Suppressor macrophage (primary cell): ENCODE measurements around the gene RUNX3.

Source experiments
- DNase-seq, 4 experiments: peaks; one replicate each; pipeline ENCODE4 v3.0.0-alpha.2; 2020 to 2022

RUNX3 gene

GRCh38 chr1:24963099-24963872 lies 33.2 kb upstream of the RUNX3 start:
- DNase-seq, result no peak

DNA sequence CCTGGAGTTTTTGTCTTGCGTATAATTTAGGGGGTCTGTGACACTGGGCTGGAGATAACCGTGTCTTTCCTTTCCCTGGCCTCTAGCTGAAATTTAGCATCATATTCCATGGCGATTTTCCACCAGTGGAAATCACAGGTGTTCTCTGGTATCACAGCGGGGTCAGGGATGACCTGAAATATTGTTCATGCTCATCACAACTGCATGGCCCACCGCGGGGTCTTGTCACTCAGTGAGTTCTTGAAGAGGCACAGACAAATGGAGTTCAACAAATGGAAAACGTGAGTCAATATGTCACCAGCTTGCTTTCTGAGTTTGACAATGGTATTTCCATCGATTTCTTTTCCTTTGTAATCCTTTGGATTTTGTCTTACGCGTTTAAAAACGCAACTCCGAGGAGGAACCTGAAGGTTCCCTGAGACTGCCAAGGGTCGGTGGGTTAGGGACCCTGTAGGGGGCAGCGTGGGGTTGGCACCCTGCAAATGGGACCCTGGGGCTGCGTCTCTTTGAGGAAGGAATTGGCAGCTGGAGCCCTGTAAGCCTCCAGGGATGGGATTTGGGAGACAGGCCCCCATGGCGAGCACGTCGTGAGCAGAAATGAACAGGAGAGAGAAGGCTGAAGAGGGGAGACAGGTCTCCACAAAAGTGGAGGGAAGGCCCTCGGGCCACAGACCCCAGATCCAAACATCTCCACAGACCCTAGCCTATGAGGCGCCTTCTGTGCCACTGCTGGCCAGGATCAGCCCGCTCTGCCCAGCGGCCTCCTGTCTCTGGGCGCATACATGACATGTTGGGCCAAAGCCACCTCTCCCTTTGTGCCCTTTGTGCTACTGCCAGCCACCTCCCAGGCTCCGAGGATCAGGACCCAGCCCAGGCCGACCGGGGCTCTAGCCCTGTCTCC lies 32.1 kb upstream of the RUNX3 start:
- no peak for DNase-seq

GRCh38 chr1:24961334-24961733 lies 31.3 kb upstream of the RUNX3 start:
- no peak for DNase-seq

GRCh38 chr1:24960071-24960801 lies 30.2 kb upstream of the RUNX3 start:
- DNase-seq, result no peak

GRCh38 chr1:24959623-24959975 lies 29.5 kb upstream of the RUNX3 start:
- no peak for DNase-seq

- no peak for DNase-seq
Measured at GRCh38 chr1:24958766-24959622, 28.9 kb upstream of the RUNX3 start.

- DNase-seq, result peak in 1 of 4 experiments; percentile 32
Measured at GRCh38 chr1:24957808-24958752, 28.0 kb upstream of the RUNX3 start.

DNA sequence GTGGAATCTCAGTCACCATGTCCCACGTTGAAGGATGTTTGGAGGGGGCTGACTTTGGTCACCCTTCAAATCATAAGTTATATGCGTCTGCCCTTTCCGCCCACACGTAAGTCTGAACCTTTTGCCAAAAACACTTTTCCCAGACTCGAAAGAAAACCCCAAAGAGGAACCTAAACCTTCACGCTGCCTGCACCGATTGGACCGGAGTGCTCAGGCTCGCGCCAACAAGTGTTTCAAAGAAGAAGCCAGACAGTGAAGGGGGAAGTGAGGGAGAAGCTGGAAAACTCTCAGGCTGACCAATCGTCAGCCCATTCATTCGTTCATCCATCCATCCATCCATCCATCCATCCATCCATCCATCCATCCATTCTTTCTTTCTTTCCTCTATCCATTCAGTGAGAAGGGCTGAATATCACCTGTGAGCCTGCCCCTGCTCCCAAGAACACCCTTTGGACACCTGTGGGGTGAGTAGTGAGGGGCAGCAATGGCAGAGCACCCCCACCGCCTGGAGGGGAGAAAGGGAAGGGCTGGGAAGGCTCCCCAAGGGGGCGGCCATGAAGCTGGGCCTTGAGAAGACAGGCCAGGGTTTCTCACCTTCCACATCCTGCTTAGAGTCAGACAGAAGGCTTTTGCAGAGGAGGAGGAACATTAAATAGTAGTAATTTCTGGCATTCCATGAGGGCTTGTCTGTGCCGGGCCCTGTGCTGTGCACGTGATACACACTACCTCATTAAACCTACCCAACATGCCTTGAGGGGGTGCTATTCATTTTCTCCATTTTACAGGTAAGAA lies 27.1 kb upstream of the RUNX3 start:
- peak; percentile 85 to 95 (median 90) for DNase-seq

GRCh38 chr1:24955779-24956365 lies 25.8 kb upstream of the RUNX3 start:
- DNase-seq, result peak in 1 of 4 experiments; percentile 37

- peak; percentile 72 to 89 (median 76) for DNase-seq
Measured at GRCh38 chr1:24955161-24955560, 25.1 kb upstream of the RUNX3 start.

GRCh38 chr1:24954631-24955030 lies 24.6 kb upstream of the RUNX3 start:
- no peak for DNase-seq

GRCh38 chr1:24954022-24954421 lies 23.9 kb upstream of the RUNX3 start:
- no peak for DNase-seq

DNA sequence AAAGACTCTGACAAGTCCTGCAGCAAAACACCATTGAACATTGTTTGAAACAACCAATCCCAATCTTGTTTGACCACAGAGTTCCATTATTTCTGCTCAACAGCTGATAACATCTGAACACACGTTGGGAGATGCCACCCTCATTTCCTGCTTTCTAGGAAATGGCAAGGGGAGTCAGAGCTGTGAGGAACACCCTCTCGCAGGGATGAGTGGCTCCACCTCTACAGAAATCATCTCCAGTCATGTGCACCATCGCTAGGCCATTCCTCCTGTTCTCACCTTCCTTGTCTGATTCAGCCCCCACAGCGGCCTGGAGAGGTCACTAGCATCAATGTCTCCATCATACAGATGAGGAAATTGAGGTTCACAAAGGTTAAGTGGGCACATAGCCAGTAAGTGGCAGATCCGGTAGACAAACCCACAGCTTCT lies 22.4 kb upstream of the RUNX3 start:
- DNase-seq, result peak; percentile 35 to 53 (median 41)

DNA sequence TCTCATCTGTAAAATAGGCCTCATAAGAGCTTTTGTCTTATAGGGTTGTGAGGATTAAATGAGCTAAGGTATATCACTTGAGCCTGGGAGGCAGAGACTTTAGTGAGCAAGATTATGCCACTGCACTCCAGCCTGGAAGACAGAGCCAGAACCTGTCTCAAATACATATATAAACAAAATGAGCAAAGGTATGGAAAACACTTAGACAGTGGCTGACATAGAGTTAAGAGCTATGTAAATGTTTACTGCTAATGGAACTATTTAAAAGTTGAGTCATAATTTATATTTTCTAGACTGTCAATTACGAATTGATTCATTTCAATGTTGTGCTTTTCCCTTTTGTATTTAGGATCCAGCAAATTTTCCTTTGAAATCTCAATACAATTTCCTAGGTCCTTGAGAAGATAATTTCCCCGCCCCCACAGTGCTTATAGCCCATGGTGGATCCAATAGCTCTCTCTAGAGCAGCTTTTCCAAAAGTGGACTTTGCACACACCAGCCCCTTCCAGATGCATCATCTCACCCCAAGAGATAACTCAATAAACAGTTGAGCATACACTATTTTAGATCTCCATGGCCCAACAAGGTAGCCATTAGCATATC lies 21.8 kb upstream of the RUNX3 start:
- no peak for DNase-seq

DNA sequence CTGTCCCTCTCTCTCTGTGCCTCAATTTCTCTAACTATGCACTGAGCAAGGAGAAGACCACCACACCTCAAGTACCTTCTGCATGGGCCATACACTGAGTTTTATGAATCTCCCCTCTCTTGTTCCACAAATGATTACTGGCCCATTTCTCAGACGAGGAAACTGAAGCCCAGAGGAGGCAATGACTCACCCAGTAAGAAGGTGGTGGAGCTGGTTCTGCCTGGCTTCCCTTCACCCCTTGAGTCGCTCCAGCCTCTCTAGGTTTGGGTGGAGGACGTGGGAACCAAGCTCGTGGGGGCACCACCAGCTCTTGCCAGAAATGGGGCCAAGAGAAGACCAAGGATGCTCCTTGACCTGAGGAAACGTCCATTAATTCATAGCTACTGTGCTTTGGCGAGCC lies 21.3 kb upstream of the RUNX3 start:
- DNase-seq, result no peak

- DNase-seq, result no peak
Measured at GRCh38 chr1:24949331-24949881, 19.3 kb upstream of the RUNX3 start.

- no peak for DNase-seq
Measured at GRCh38 chr1:24948079-24948827, 18.2 kb upstream of the RUNX3 start.
